Natural killer cell (primary cell): ENCODE results near the gene ROR1. TPM values are rescaled to one million over a fixed set of nuclear protein-coding genes. Genes with fewer than 3 reads are reported as not detected.

Source experiments
- ATAC-seq, 3 donors: fragments of 150-1000 bp in 2 of 3; fragments of 200-7000 bp in 1 of 3; cut with Tn5 transposase; 1 replicate in 1 of 3; 2 replicates in 2 of 3; pipeline ENCODE4 v1.10.0; 2021; ENCODE audit warnings: mild to moderate bottlenecking in 2 of 3, moderate library complexity in 2 of 3
- DNase-seq, 2 donors: peaks; one replicate each; pipeline versions ENCODE4 v3.0.0 to v3.0.0-alpha.2; 2013 to 2021; ENCODE audit warnings: mixed read lengths in 1 of 2
- H3K27ac ChIP-seq: one replicate; pipeline ENCODE4 v1.5.1; 2013; ENCODE audit warnings: mild to moderate bottlenecking, low read length
- H3K27me3 ChIP-seq: one replicate; pipeline ENCODE4 v1.6.1; 2013; ENCODE audit warnings: low read length; ENCODE audit not compliant: control insufficient read depth, insufficient read depth
- H3K36me3 ChIP-seq: one replicate; pipeline ENCODE4 v1.6.1; 2013; ENCODE audit warnings: low read length; ENCODE audit not compliant: control insufficient read depth, insufficient read depth
- H3K4me1 ChIP-seq: one replicate; pipeline ENCODE4 v1.6.1; 2013; ENCODE audit warnings: low read length; ENCODE audit not compliant: control insufficient read depth, insufficient read depth
- H3K4me3 ChIP-seq: one replicate; pipeline ENCODE4 v1.5.1; 2013; ENCODE audit warnings: low read length
- H3K9me3 ChIP-seq: one replicate; pipeline ENCODE4 v1.6.1; 2013; ENCODE audit warnings: low read length; ENCODE audit not compliant: control insufficient read depth, insufficient read depth
- H3K27ac Mint-ChIP-seq, 2 donors: one replicate each; pipeline ENCODE4 v1.8.0; 2022; ENCODE audit warnings: mild to moderate bottlenecking in 2 of 2, mixed read lengths in 2 of 2, moderate library complexity in 1 of 2
- H3K27me3 Mint-ChIP-seq, 2 donors: one replicate each; pipeline ENCODE4 v1.8.0; 2022; ENCODE audit warnings: low read depth in 2 of 2, mixed read lengths in 2 of 2
- H3K36me3 Mint-ChIP-seq: one replicate; pipeline ENCODE4 v1.8.0; 2022; ENCODE audit warnings: mixed read lengths
- H3K4me1 Mint-ChIP-seq, 2 donors: one replicate each; pipeline ENCODE4 v1.8.0; 2022; ENCODE audit warnings: mixed read lengths in 2 of 2
- H3K4me3 Mint-ChIP-seq: one replicate; pipeline ENCODE4 v1.8.0; 2022; ENCODE audit warnings: mild to moderate bottlenecking, moderate library complexity, mixed read lengths
- H3K9me3 Mint-ChIP-seq, 2 donors: one replicate each; pipeline ENCODE4 v1.8.0; 2022; ENCODE audit warnings: mixed read lengths in 2 of 2
- WGBS: methylation state at CpG from one replicate; pipeline ENCODE4 v1.1.7; 2013; ENCODE audit warnings: missing lambda C conversion rate; ENCODE audit not compliant: insufficient coverage; 5-methylcytosine and 5-hydroxymethylcytosine counted together
- intact Hi-C: fragments of 100-400 bp; cut with micrococcal nuclease; formaldehyde crosslinking; loops from one replicate; pipeline ENCODE4 v1.14.2; 2022
- total RNA-seq, 4 donors: library from RNA; stranded (reverse); fragments of 120-200 nt in 1 of 4; gene quantifications; one replicate each; pipeline versions ENCODE4 v1.2.3 to v1.2.4, GENCODE V29; 2013 to 2022
- TF ChIP-seq, protein P1 (sequence below): fragments of 200-600 bp; IDR thresholded peaks from one replicate; pipeline ENCODE4 v1.8.0; 2022; ENCODE audit warnings: antibody characterized with exemption

The ROR1 gene
- total RNA-seq, 3 donors from 2014 or later (not counting 1 experiment from before 2014, with no cell fraction given) = 0.05 to 0.35 (median 0.27) TPM

DNA sequence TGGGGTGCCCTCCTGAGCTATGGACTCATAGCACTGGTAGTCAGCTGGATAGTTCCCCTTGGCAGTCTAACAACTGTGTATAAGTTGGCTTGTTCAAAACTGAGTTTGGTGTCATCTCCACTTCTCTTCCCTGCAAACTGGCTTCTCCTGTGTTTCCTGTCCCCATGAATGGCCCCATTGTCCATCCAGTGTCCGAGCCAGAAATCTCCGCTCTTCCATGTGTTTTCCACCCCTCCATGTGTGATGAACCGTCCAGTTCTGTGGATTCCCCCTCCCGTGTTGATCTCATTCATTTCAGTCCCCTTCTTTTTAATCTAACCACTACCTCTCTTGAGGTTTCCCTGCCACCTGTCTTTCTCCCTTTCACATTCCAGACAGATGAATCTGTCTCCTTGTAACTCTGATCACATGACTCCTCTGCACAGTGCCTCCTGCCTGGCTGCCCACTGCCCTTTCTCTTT lies 195.7 kb downstream of the ROR1 start:
- no peak for DNase-seq
- H3K4me3 Mint-ChIP-seq = no peak overlapping the region

DNA sequence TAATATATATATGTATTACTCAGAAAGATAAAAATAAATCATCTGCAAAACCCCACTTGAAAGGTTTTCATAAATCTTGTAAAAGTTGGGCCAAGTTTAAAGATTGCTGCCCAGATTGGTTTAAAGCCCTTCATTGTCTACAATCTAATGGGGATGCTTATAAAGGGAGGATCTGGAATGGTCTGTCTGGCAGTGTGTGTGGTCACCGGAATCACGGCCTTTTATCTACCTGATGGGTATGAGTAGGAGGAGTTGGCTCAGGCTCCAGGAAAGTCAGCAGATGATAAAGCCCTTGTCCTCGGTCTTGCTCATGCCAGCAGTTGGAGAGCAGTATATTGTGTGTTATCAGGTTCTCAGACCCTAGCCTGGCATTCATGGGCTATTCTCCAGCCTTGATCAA lies 197.7 kb downstream of the ROR1 start:
- no peak overlapping the region for H3K4me3 Mint-ChIP-seq
- Histone ChIP-seq H3K4me3 (no peak overlapping the region), H3K36me3 (no peaks in the 10 kb centered on the region), H3K9me3 (no peaks in the 10 kb centered on the region), H3K4me1 (no peaks in the 10 kb centered on the region), H3K27me3 (no peaks in the 10 kb centered on the region), H3K27ac (no peak overlapping the region)
- no peaks in the 10 kb centered on the region for H3K4me1 Mint-ChIP-seq
- peaks cover 17 to 29% of the 10 kb centered on the region in 2 donors for H3K27me3 Mint-ChIP-seq
- ATAC-seq (no peak), DNase-seq (no peak)
- no peaks in the 10 kb centered on the region for H3K36me3 Mint-ChIP-seq
- WGBS = 90% methylated on average over 3 of the region's 3 CpGs
- no peaks in the 10 kb centered on the region for H3K9me3 Mint-ChIP-seq
- TF ChIP-seq, protein P1, sequence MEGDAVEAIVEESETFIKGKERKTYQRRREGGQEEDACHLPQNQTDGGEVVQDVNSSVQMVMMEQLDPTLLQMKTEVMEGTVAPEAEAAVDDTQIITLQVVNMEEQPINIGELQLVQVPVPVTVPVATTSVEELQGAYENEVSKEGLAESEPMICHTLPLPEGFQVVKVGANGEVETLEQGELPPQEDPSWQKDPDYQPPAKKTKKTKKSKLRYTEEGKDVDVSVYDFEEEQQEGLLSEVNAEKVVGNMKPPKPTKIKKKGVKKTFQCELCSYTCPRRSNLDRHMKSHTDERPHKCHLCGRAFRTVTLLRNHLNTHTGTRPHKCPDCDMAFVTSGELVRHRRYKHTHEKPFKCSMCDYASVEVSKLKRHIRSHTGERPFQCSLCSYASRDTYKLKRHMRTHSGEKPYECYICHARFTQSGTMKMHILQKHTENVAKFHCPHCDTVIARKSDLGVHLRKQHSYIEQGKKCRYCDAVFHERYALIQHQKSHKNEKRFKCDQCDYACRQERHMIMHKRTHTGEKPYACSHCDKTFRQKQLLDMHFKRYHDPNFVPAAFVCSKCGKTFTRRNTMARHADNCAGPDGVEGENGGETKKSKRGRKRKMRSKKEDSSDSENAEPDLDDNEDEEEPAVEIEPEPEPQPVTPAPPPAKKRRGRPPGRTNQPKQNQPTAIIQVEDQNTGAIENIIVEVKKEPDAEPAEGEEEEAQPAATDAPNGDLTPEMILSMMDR = no peak
- H3K27ac Mint-ChIP-seq = no peak overlapping the region
- intact Hi-C loops = no loop called here

More for the DNA sequence above, 195.7 kb downstream of the ROR1 start:
- Histone ChIP-seq H3K27me3 (no peaks in the 10 kb centered on the region), H3K27ac (no peak overlapping the region), H3K4me1 (no peaks in the 10 kb centered on the region), H3K4me3 (no peak overlapping the region), H3K9me3 (no peaks in the 10 kb centered on the region), H3K36me3 (no peaks in the 10 kb centered on the region)
- H3K27me3 Mint-ChIP-seq = peaks cover 19 to 24% of the 10 kb centered on the region in 2 donors
- TF ChIP-seq, protein P1 = no peak
- H3K4me1 Mint-ChIP-seq = no peaks in the 10 kb centered on the region
- H3K36me3 Mint-ChIP-seq = no peaks in the 10 kb centered on the region
- no peak for ATAC-seq
- H3K9me3 Mint-ChIP-seq = no peaks in the 10 kb centered on the region
- 83% methylated on average over 4 of the region's 4 CpGs for WGBS
- H3K27ac Mint-ChIP-seq = no peak overlapping the region
- intact Hi-C loops = no loop called here

DNA sequence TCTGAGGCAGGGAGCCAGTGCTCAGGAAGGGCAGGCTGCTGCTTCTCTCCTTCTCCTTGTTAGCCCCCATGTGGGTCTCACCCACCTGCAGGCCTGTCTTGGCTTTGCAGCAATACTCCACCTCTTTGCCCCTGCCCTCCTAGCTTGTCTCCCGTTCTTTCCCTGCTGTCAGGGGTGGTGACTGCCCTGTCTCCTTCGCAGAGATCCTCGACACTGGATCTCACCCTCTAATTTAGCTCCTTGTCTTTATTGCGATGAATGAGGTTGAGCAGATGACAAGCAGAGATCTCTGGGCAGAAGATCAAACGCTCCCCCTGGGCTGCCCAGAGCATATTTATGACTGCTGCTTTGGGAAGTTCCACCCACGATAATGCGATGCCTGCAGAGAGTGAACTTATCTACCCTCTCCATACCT lies 199.2 kb downstream of the ROR1 start:
- H3K27ac Mint-ChIP-seq = no peak overlapping the region
- no peaks in the 10 kb centered on the region for H3K9me3 Mint-ChIP-seq
- intact Hi-C loops = no loop called here

More for the DNA sequence above, 199.2 kb downstream of the ROR1 start:
- no peak overlapping the region for H3K4me3 Mint-ChIP-seq
- TF ChIP-seq, protein P1 = no peak
- peaks cover 16 to 26% of the 10 kb centered on the region in 2 donors for H3K27me3 Mint-ChIP-seq
- Histone ChIP-seq H3K27me3 (no peaks in the 10 kb centered on the region), H3K36me3 (no peaks in the 10 kb centered on the region), H3K4me3 (no peak overlapping the region), H3K9me3 (no peaks in the 10 kb centered on the region), H3K27ac (no peak overlapping the region), H3K4me1 (no peaks in the 10 kb centered on the region)
- 96% methylated on average over 7 of the region's 7 CpGs for WGBS
- no peak for DNase-seq
- H3K4me1 Mint-ChIP-seq = no peaks in the 10 kb centered on the region
- no peak for ATAC-seq
- H3K36me3 Mint-ChIP-seq = no peaks in the 10 kb centered on the region
